ENCODE data around the gene DDIT3.
A peak's percentile ranks its signal among the peaks of the same experiment; 100 is the strongest.

DDIT3 gene

GRCh38 chr12:57487055-57487596 lies 33.2 kb downstream of the DDIT3 start:
- DNase-seq: peak in 1 of 56 donors; percentile 15

- DNase-seq: no peak
Observed at GRCh38 chr12:57485695-57486094, 34.6 kb downstream of the DDIT3 start.

GRCh38 chr12:57483466-57483865 lies 36.8 kb downstream of the DDIT3 start:
- no peak for DNase-seq

GRCh38 chr12:57481671-57482070 lies 38.6 kb downstream of the DDIT3 start:
- no peak for DNase-seq

GRCh38 chr12:57479376-57480115 lies 40.8 kb downstream of the DDIT3 start, which contains the start of gene ARHGAP9:
ARHGAP9 (minus strand) TSS chr12:57479866; CDS start chr12:57479406, 460 bp downstream.
- DNase-seq: peak in 1 of 56 donors; percentile 7

- DNase-seq: no peak
Observed at GRCh38 chr12:57479043-57479375, 41.3 kb downstream of the DDIT3 start.

GRCh38 chr12:57477710-57478681 lies 42.3 kb downstream of the DDIT3 start:
- DNase-seq: no peak

GRCh38 chr12:57476993-57477709 lies 43.2 kb downstream of the DDIT3 start:
- no peak for DNase-seq

GRCh38 chr12:57476162-57476992 lies 43.9 kb downstream of the DDIT3 start:
- DNase-seq: peak in 1 of 56 donors; percentile 10

GRCh38 chr12:57475271-57476161 lies 44.8 kb downstream of the DDIT3 start:
- DNase-seq: peak in 2 of 56 donors; percentile 10 to 16

- no peak for DNase-seq
Observed at GRCh38 chr12:57474862-57475261, 45.5 kb downstream of the DDIT3 start.

GRCh38 chr12:57474430-57474829 lies 45.9 kb downstream of the DDIT3 start:
- DNase-seq: no peak

GRCh38 chr12:57473886-57474285 lies 46.4 kb downstream of the DDIT3 start:
- DNase-seq: no peak

GRCh38 chr12:57473392-57473791 lies 46.9 kb downstream of the DDIT3 start:
- DNase-seq: no peak

- DNase-seq: no peak
Observed at GRCh38 chr12:57472391-57472790, 47.9 kb downstream of the DDIT3 start.

GRCh38 chr12:57471661-57472060 lies 48.7 kb downstream of the DDIT3 start:
- DNase-seq: no peak

- no peak for DNase-seq
Observed at GRCh38 chr12:57470970-57471656, 49.2 kb downstream of the DDIT3 start.

- no peak for DNase-seq
Observed at GRCh38 chr12:57470286-57470969, 49.9 kb downstream of the DDIT3 start.
